NK-92 treated with Interleukin-12 subunit alpha and Interleukin-12 subunit beta, amount 100 ng/mL, for 24 hours (cell line): ENCODE results near the gene RARRES2.

ENCODE experiments used
- DNase-seq: peaks from one replicate; lab custom pipeline; 2025; lab: John Stamatoyannopoulos, UW

RARRES2 gene

GRCh38 chr7:150361402-150361801 is 20.0 kb upstream of the RARRES2 start:
- DNase-seq: no peak

GRCh38 chr7:150360363-150361058 is 19.1 kb upstream of the RARRES2 start:
- no peak for DNase-seq

- DNase-seq: no peak
Observed at GRCh38 chr7:150359622-150360362, 18.4 kb upstream of the RARRES2 start.

- no peak for DNase-seq
Observed at GRCh38 chr7:150358988-150359621, 17.7 kb upstream of the RARRES2 start.

GRCh38 chr7:150358433-150358832 is 17.0 kb upstream of the RARRES2 start:
- no peak for DNase-seq

- DNase-seq: no peak
Observed at GRCh38 chr7:150357771-150358427, 16.5 kb upstream of the RARRES2 start.

- DNase-seq: no peak
Observed at GRCh38 chr7:150357270-150357669, 15.8 kb upstream of the RARRES2 start.

GRCh38 chr7:150356265-150356897 is 15.0 kb upstream of the RARRES2 start:
- no peak for DNase-seq

- no peak for DNase-seq
Observed at GRCh38 chr7:150355666-150356059, 14.2 kb upstream of the RARRES2 start.

- DNase-seq: no peak
Observed at GRCh38 chr7:150351587-150352194, 10.3 kb upstream of the RARRES2 start.

- no peak for DNase-seq
Observed at GRCh38 chr7:150346922-150347321, 5.5 kb upstream of the RARRES2 start.

- no peak for DNase-seq
Observed at GRCh38 chr7:150345012-150345411, 3.6 kb upstream of the RARRES2 start.

GRCh38 chr7:150344299-150344698 is 2.9 kb upstream of the RARRES2 start:
- DNase-seq: no peak

- no peak for DNase-seq
Observed at GRCh38 chr7:150343225-150343624, 1.8 kb upstream of the RARRES2 start.

GRCh38 chr7:150342121-150342408 is 636 bp upstream of the RARRES2 start:
- DNase-seq: no peak

- DNase-seq: no peak
Observed at GRCh38 chr7:150340875-150341262, 560 bp downstream of the RARRES2 start.

- no peak for DNase-seq
Observed at GRCh38 chr7:150340024-150340749, 1.2 kb downstream of the RARRES2 start.

- no peak for DNase-seq
Observed at GRCh38 chr7:150339409-150339809, 2.0 kb downstream of the RARRES2 start.

GRCh38 chr7:150338166-150338829 is 3.1 kb downstream of the RARRES2 start:
- no peak for DNase-seq

- DNase-seq: no peak
Observed at GRCh38 chr7:150337659-150338081, 3.8 kb downstream of the RARRES2 start.

- DNase-seq: no peak
Observed at GRCh38 chr7:150337179-150337578, 4.2 kb downstream of the RARRES2 start.
